Lower leg skin (tissue), 3 donors: ENCODE data around the gene MS4A3.

ENCODE experiments used
- POLR2A ChIP-seq, 2 donors: fragments of 450-650 bp; IDR thresholded peaks; one replicate each; pipeline ENCODE4 v1.6.1; 2016 to 2017; ENCODE audit warnings: antibody characterized with exemption in 2 of 2, mild to moderate bottlenecking in 1 of 2, moderate library complexity in 1 of 2
- TF ChIP-seq, protein P1 (sequence below), 3 donors: fragments of 450-650 bp; IDR thresholded peaks; one replicate each; pipeline ENCODE4 v1.5.1; 2016; ENCODE audit warnings: antibody characterized with exemption in 3 of 3, mild to moderate bottlenecking in 3 of 3, moderate library complexity in 2 of 3

DNA sequence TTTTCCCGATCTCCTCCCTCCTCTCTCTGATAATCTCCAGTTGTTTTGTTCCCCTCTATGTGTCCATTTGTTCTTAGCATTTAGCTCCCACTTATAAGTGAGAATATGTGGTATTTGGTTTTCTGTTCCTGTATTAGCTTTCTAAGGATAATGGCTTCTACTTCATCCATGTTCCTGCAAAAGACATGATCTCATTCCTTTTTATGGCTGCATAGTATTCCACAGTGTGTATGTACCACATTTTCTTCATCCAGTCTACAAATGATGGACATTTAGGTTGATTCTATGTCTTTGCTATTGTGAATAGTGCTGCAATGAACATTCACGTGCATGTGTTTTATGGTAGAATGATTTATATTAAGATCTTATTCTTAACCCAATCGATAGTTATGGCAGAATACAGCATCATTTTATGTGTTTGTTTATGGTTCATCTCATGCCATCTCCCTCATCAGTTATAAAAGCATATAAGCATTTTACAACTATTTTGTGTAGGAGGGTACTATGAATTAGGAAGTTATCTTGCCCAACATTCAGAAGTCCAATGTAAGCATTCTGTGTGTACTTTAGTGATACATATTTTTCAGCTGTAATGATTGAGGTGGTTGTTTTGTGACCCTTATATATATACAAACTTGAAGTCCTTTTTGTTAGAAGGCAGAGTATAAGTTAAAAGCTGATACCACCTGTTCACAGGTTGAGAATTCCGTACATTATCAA lies 3.2 kb downstream of the MS4A3 start:
- TF ChIP-seq, protein P1, sequence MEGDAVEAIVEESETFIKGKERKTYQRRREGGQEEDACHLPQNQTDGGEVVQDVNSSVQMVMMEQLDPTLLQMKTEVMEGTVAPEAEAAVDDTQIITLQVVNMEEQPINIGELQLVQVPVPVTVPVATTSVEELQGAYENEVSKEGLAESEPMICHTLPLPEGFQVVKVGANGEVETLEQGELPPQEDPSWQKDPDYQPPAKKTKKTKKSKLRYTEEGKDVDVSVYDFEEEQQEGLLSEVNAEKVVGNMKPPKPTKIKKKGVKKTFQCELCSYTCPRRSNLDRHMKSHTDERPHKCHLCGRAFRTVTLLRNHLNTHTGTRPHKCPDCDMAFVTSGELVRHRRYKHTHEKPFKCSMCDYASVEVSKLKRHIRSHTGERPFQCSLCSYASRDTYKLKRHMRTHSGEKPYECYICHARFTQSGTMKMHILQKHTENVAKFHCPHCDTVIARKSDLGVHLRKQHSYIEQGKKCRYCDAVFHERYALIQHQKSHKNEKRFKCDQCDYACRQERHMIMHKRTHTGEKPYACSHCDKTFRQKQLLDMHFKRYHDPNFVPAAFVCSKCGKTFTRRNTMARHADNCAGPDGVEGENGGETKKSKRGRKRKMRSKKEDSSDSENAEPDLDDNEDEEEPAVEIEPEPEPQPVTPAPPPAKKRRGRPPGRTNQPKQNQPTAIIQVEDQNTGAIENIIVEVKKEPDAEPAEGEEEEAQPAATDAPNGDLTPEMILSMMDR (IDR thresholded peaks at IDR 0.05), result no peak
- no peak for TF ChIP-seq POLR2A (IDR thresholded peaks at IDR 0.05)
